Measurements from ENCODE around the gene CARD19.

Gene CARD19

DNA sequence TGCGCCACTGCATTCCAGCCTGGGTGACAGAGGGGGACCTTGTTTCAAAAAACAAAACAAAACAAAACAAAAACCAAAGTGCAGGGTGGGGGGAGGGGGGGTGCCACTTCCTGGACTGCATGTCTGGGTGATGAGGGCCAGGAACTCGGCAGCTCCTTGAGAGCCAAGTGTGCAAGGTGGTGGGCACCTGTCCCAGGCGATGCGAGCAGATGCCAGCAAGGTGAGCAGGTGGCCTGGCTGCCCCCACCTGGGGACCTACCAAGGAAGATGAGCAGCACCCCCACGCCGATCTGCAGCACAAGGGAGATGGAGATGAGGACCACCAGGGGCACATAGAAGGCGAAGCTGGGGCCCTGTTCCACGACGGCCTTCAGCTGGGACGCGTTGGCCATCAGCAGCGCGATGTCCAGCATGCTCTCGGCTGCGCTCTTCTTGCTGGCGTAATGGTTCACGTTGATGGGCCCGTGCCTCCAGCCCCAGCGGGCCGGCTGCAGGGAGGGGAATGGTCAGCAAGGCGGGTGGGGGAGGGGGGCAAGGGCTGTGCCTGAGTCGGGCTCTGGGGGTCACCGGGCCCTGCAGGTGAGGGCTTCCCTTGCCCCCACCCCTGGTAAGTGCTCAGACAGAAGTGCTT lies 30.2 kb downstream of the CARD19 start:
- TF ChIP-seq POLR2AphosphoS5 (IDR thresholded peaks at IDR 0.05; ENCODE audit: low read depth, low read length) (no peak), TAF1 (IDR thresholded peaks at IDR 0.05; ENCODE audit: borderline replicate concordance, low read depth, low read length) (no peak), POLR2A (IDR thresholded peaks at IDR 0.05; ENCODE audit: low read depth, low read length) (no peak)
- DNase-seq (ENCODE audit: insufficient read length): no peak
- FAIRE-seq: no peak

DNA sequence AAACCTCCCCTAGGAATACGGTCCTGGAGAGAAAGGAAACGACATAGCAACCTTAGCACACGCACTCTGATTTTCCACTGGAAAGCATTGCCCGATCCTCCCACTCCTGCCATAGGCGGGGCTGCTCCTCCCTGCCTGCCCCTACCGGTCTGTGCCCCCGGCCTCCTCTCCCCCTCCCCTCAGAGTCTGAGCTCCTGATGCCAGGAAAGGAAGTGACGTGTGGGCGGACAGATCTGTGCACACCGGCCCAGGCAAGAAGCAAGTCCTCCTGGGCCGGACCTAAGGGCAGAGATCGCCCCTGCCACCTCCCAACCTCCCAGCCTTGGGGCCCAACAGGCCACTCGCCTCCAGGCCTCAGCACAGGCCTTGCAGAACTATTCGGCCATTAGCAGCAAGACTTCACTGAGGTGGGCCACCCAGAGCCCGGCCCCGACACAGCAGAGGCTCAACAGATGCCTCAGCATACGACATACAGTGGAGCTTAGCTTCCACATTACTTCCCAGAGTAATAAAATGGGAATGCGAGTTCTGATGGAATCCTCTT lies 30.9 kb downstream of the CARD19 start:
- DNase-seq (ENCODE audit: insufficient read length) (no peak), FAIRE-seq (no peak)
- no peak for TF ChIP-seq POLR2AphosphoS5 (IDR thresholded peaks at IDR 0.05; ENCODE audit: low read depth, low read length)
- no peak for TF ChIP-seq POLR2A (IDR thresholded peaks at IDR 0.05; ENCODE audit: low read depth, low read length)
- no peak for TF ChIP-seq TAF1 (IDR thresholded peaks at IDR 0.05; ENCODE audit: borderline replicate concordance, low read depth, low read length)

DNA sequence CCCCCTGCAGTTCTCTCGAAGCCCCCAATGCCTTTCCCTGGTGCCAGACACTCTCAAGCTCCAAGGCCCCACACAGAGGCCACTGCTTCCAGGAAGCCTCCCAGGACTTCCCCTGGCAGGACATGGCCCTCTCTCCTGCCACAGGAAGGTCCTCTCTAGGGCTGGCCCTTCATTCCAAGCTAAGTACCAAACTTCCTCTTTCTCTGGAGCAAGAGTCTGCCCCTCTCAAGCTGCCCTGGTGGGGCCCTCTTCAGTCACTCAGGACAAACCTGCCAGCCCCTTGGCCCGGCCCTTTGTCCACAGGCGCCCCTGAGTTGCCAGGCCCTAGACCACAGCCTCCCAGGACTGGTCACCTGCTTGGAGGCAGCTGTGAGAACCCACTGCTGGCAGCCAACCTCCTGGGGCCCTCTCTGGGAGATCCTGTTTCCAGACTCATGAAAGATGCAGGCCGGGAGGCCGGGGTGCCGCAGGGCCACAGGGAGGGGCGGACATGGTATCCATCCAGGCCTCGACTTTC lies 31.4 kb downstream of the CARD19 start:
- FAIRE-seq: no peak
- TF ChIP-seq TAF1 (IDR thresholded peaks at IDR 0.05; ENCODE audit: borderline replicate concordance, low read depth, low read length) (no peak), POLR2AphosphoS5 (IDR thresholded peaks at IDR 0.05; ENCODE audit: low read depth, low read length) (no peak), POLR2A (IDR thresholded peaks at IDR 0.05; ENCODE audit: low read depth, low read length) (no peak)
- no peak for DNase-seq (ENCODE audit: insufficient read length)

DNA sequence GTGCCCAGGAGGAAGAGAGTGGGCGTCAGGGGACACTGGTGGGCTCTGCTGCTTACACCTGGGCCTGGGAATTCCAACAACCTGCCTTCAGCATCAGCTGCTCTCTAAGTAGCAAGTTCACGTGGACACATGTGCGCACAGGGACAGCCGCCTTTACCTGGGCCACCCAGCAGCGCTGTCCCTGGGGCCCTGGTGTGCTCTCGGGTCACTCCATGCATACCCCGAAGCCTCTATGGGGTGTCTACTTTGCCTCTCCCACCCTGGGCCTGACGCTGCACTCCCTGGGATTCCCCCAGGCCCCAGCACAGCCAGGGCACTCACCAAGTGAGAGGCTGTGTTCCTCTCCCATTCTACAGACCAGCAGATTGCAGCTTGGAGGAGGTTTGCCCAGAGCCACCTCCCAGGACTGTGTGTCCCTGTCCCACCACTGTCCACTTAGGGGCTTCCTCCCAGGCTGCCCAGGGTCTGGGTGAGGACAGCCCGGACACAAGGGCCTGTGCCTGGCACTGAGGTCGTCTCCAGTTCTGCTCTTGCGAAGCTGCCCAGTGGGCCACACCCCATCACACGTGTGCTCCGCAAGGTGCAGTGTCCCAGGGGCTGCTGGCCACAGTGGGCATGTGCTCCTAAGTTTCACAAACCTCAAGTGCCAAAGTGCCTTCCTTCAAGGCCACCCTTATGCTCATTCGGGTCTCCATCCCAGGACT lies 32.1 kb downstream of the CARD19 start:
- FAIRE-seq (no peak), DNase-seq (ENCODE audit: insufficient read length) (no peak)

DNA sequence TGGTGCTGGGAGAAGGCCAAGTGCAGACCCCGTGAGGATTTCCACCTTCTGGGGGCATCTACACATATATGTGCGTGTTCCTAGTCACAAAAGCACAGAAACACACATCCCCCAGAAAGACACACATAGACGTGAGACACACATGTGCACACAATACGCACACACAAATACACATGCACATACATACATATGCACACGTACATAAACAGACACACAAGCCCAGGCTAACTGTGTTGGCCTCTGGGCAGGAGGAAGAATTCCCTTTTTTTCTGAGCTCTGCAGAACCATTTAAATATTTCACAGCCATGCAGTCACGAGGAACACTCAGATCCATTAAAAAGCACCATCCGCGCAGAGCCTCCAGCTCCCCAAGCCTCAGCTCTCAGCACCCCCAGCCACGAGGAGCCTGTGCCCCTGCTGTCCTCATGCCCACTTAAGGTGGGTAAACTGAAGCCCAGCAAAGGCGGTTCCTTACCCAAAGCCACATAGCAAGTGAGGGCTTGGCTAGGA lies 32.8 kb downstream of the CARD19 start:
- FAIRE-seq (no peak), DNase-seq (ENCODE audit: insufficient read length) (no peak)
- TF ChIP-seq POLR2AphosphoS5 (IDR thresholded peaks at IDR 0.05; ENCODE audit: low read depth, low read length): no peak
- no peak for TF ChIP-seq POLR2A (IDR thresholded peaks at IDR 0.05; ENCODE audit: low read depth, low read length)
- no peak for TF ChIP-seq TAF1 (IDR thresholded peaks at IDR 0.05; ENCODE audit: borderline replicate concordance, low read depth, low read length)

More for the DNA sequence above, 32.1 kb downstream of the CARD19 start:
- TF ChIP-seq POLR2A (IDR thresholded peaks at IDR 0.05; ENCODE audit: low read depth, low read length): no peak
- TF ChIP-seq POLR2AphosphoS5 (IDR thresholded peaks at IDR 0.05; ENCODE audit: low read depth, low read length): no peak
- TF ChIP-seq TAF1 (IDR thresholded peaks at IDR 0.05; ENCODE audit: borderline replicate concordance, low read depth, low read length): no peak

DNA sequence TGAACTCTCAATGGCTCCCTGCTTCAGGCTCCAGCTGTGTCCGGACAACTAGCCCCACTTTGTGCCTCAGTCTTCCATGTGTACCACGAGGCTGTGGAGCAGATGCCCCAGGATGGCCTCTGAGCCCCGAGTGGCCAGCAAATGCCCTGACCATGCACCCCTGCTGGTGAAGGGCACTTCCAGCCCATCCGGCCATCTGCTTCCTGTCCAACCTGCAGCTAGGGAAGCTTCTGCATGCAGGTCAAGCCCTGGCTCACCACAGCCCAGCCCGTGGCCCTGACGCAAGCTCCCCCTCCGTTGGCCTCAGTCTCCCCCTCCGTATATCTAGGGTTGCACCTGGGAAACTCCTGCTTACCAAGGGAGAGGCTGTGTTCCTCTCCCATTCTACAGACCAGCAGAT lies 33.3 kb downstream of the CARD19 start:
- FAIRE-seq: no peak
- DNase-seq (ENCODE audit: insufficient read length): no peak
- TF ChIP-seq POLR2A (IDR thresholded peaks at IDR 0.05; ENCODE audit: low read depth, low read length): no peak
- TF ChIP-seq POLR2AphosphoS5 (IDR thresholded peaks at IDR 0.05; ENCODE audit: low read depth, low read length): no peak
- no peak for TF ChIP-seq TAF1 (IDR thresholded peaks at IDR 0.05; ENCODE audit: borderline replicate concordance, low read depth, low read length)

DNA sequence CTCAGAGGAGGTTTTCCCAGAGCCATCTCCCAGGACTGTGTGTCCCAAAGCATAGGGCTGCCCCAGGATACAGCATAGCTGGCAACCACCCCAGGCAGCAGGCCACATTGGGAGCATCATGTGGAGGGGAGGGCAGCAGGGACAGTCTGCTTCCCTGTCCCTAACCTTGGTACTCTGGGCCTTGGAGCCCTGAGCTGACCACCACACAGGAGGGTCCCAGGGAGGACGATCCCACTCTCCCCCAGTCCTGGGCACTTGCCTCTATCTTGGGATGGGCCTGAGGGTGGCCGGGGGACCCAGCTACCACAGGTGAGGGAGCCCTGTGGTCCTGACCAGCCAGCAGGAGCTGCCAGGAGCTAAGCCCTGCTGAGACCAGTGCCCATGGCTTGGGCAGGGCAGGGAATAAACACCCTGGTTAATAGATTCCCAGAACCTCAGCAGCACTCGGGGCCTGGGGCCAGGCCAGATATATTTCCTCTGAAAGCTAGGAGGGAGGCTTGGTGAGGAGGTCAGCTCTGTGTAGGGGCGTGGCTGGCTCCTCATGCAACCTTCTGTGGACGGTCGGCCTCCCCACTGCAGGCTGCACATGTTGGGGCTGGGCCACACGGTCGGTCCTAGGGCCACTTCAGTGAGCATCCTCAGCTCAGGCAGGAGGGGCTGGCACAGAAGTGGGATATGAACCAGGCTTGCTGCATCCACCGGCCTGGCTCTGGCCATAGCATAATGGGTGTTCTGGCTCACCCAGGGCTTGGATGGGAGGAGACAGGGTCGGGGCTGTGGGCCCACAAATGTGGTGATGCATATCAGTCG lies 33.9 kb downstream of the CARD19 start:
- FAIRE-seq: no peak
- TF ChIP-seq POLR2AphosphoS5 (IDR thresholded peaks at IDR 0.05; ENCODE audit: low read depth, low read length): no peak
- TF ChIP-seq POLR2A (IDR thresholded peaks at IDR 0.05; ENCODE audit: low read depth, low read length): no peak
- no peak for TF ChIP-seq TAF1 (IDR thresholded peaks at IDR 0.05; ENCODE audit: borderline replicate concordance, low read depth, low read length)
- no peak for DNase-seq (ENCODE audit: insufficient read length)

DNA sequence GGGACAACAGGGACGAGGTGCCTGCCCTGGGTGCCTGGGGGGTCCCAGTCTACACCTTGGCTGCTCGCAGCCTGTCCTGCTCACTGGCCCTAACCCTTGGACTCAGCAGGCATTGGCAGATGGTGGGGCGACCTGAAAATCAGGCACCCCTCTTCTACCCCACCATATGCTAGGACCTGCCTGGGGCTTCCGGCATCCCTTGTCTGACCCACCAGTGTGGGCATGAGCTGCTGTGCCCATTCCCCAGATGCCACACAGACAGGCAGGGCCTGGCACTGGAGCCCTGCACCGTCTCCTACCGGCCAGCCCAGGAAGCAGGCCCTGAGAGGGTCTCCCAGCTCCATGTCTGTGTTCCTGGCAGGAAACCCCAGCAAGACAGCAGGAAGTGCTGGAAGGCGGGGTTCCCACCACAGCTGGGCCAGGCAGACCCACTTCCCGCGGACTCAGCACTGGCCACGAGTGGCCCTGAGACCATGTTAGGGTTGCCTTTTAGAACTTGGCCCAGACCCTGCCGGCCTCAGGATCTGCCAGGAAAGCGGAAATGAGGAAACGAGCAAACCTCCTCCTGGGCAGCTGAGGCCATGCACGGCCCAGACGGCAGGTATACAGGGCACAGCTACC lies 35.0 kb downstream of the CARD19 start:
- TF ChIP-seq POLR2AphosphoS5 (IDR thresholded peaks at IDR 0.05; ENCODE audit: low read depth, low read length): no peak
- TF ChIP-seq TAF1 (IDR thresholded peaks at IDR 0.05; ENCODE audit: borderline replicate concordance, low read depth, low read length): no peak
- no peak for TF ChIP-seq POLR2A (IDR thresholded peaks at IDR 0.05; ENCODE audit: low read depth, low read length)
- FAIRE-seq (no peak), DNase-seq (ENCODE audit: insufficient read length) (no peak)

DNA sequence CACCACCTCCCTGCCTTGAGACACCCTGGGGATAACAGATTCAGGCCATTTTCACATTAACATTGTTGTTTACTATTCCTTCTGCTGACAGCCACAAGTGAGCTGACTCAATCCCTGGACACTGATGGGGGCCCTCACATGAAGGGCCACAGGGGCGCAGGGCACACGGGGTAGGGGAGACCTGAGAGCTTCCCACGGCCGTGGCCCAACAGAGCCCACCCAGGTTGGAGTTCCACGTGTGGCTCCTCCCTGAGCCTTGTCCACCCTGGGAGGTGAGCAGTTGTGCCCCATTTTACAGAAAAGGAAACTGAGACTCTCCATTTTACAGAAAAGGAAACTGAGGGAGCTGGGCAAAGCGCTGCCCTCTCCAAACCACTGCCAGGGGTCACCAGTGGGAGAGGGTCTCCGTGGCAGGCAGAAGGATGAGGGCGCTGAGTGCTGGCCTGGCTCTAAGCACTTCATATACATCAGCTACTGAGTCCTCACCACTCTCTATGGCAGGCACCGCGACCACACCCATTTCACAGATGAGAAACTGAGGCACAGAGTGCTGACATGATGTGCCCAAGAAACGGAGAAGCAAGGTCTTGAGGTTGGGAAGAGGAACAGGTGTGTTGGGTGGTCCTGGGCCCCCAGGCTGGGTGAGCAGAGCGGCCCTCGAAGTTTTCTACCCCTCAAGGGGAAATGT lies 35.7 kb downstream of the CARD19 start:
- no peak for DNase-seq (ENCODE audit: insufficient read length)
- no peak for FAIRE-seq
- TF ChIP-seq TAF1 (IDR thresholded peaks at IDR 0.05; ENCODE audit: borderline replicate concordance, low read depth, low read length): no peak
- no peak for TF ChIP-seq POLR2AphosphoS5 (IDR thresholded peaks at IDR 0.05; ENCODE audit: low read depth, low read length)
- TF ChIP-seq POLR2A (IDR thresholded peaks at IDR 0.05; ENCODE audit: low read depth, low read length): no peak

DNA sequence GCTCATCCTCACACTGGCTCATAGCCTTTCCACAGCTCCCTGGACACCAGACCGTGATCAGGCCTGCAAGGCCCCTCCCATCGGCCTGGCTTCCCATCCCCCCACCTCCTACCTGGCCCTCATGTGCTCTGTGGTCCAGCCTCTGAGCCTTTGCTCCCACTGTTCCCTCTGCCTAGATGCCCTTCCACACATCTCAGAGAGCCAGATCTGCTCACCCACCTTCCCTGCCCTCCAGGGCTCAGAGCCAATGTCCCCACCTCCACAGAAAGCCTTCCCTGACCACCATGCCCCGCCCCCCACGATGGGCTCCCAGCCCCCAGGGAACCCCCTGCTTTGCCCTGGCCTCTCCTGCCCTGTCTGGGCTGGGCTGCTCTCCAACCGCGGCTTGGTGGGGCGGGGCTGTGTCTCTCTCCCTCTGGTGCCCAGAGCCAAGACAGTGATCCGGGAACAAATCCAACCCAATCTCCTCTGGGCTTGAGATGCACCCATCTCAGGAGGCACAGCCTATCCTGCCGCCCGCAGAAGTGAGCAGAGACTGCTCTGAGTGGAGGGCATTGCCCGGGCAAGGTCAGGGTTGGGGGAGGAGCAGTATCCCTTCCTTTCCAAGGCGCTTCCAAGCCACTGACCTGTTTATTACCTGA lies 36.4 kb downstream of the CARD19 start:
- no peak for TF ChIP-seq POLR2AphosphoS5 (IDR thresholded peaks at IDR 0.05; ENCODE audit: low read depth, low read length)
- no peak for TF ChIP-seq POLR2A (IDR thresholded peaks at IDR 0.05; ENCODE audit: low read depth, low read length)
- TF ChIP-seq TAF1 (IDR thresholded peaks at IDR 0.05; ENCODE audit: borderline replicate concordance, low read depth, low read length): no peak
- DNase-seq (ENCODE audit: insufficient read length) (no peak), FAIRE-seq (no peak)
